A673 (cell line): ENCODE results near the gene NLRP10.

Experiments
- CTCF ChIP-seq: fragments of 300-800, 200-600 bp; sonication (generic); conservative IDR thresholded peaks from 2 replicates; pipeline ENCODE4 v1.5.1; 2017; ENCODE audit warnings: low read depth, mild to moderate bottlenecking, antibody characterized with exemption, low read length, moderate library complexity, mixed read lengths
- EZH2 ChIP-seq: fragments of 200-600 bp; sonication (generic); IDR thresholded peaks from 2 replicates; pipeline ENCODE4 v1.6.1; 2017; ENCODE audit warnings: borderline replicate concordance, low read depth, mild to moderate bottlenecking, mixed read lengths, antibody characterized with exemption, low read length; ENCODE audit not compliant: poor library complexity, severe bottlenecking

- no peak for TF ChIP-seq CTCF
- TF ChIP-seq EZH2: no peak
These were observed 4.8 kb upstream of the NLRP10 start for GRCh38 chr11:7969756-7970646.
